Aorta (tissue), 5 donors: ENCODE measurements around the gene PRDX6. TPM values are rescaled to one million over a fixed set of nuclear protein-coding genes. Genes with fewer than 3 reads are reported as not detected.
A peak's percentile ranks its signal among the peaks of the same experiment; 100 is the strongest.
"Not testable (repeated sequence)": the region's sequence is repeated elsewhere in the genome, so short reads cannot be mapped to it uniquely, and the experiment has no call there.

ENCODE experiments used
- ATAC-seq: fragments of 200-7000 bp; cut with Tn5 transposase; one replicate; pipeline ENCODE4 v1.9.1; 2022; ENCODE audit warnings: moderate library complexity; ENCODE audit not compliant: low FRiP score
- DNase-seq, 2 donors: peaks; one replicate each; pipeline ENCODE4 v3.0.0-alpha.2; 2020
- H3K27ac ChIP-seq, 2 donors: one replicate each; pipeline ENCODE4 v1.5.1; 2013; ENCODE audit warnings: low read length in 2 of 2, mild to moderate bottlenecking in 2 of 2, moderate library complexity in 2 of 2, control low read depth in 1 of 2, inconsistent platforms in 1 of 2, low read depth in 1 of 2
- H3K27me3 ChIP-seq, 2 donors: one replicate each; pipeline ENCODE4 v1.6.1; 2013; ENCODE audit warnings: control low read depth in 1 of 2, low read length in 1 of 2, mild to moderate bottlenecking in 1 of 2, moderate library complexity in 1 of 2; ENCODE audit not compliant: insufficient read depth in 2 of 2, control insufficient read depth in 1 of 2
- H3K36me3 ChIP-seq, 2 donors: one replicate each; pipeline ENCODE4 v1.6.1; 2013; ENCODE audit warnings: control low read depth in 1 of 2, low read length in 1 of 2, mild to moderate bottlenecking in 1 of 2; ENCODE audit not compliant: insufficient read depth in 2 of 2, control insufficient read depth in 1 of 2
- H3K4me1 ChIP-seq, 2 donors: one replicate each; pipeline ENCODE4 v1.6.1; 2013; ENCODE audit warnings: low read length in 2 of 2, control low read depth in 1 of 2, mild to moderate bottlenecking in 1 of 2, moderate library complexity in 1 of 2; ENCODE audit not compliant: insufficient read depth in 2 of 2, control insufficient read depth in 1 of 2
- H3K4me3 ChIP-seq, 2 donors: one replicate each; pipeline ENCODE4 v1.5.1; 2013; ENCODE audit warnings: low read length in 2 of 2, control low read depth in 1 of 2, mild to moderate bottlenecking in 1 of 2
- H3K9me3 ChIP-seq: one replicate; pipeline ENCODE4 v1.6.1; 2013; ENCODE audit warnings: mild to moderate bottlenecking, low read length; ENCODE audit not compliant: control insufficient read depth
- WGBS, 2 donors: extraction: QIAGEN DNeasy Blood & Tissue Kit; methylation state at CpG; one replicate each; pipeline ENCODE4 v1.1.7; 2013; 5-methylcytosine and 5-hydroxymethylcytosine counted together
- intact Hi-C, 2 donors: fragments of 100-400 bp; cut with DNase I; formaldehyde crosslinking; loops; one replicate each; pipeline versions ENCODE4 v1.14.2 to v1.15.0; 2022
- polyA plus RNA-seq, 2 donors: library from polyadenylated mRNA; stranded (reverse); fragments of 200-250 nt; gene quantifications; one replicate each; pipeline ENCODE4 v1.2.3, GENCODE V29; 2013
- total RNA-seq, 2 donors: library from RNA; stranded (reverse); fragmentation: NEBNext Ultra II Directional; extraction: Animal tissue kit (Norgen Biotek cat#: 25700); gene quantifications; one replicate each; pipeline ENCODE4 v1.2.1, GENCODE V29; 2021
- donor health status: healthy with polysubstance abuse.
- donor health status: Bipolar disorder and iron deficiency.
- donor health status: DM: no; HTN: no; CAD: no.
- donor health status: DM: no; HTN: no; CAD: no.
- donor health status: DM: yes; HTN: yes; CAD: no.

Gene PRDX6
- total and polyA plus RNA-seq, 4 donors: 130 to 205 (median 152) TPM

DNA sequence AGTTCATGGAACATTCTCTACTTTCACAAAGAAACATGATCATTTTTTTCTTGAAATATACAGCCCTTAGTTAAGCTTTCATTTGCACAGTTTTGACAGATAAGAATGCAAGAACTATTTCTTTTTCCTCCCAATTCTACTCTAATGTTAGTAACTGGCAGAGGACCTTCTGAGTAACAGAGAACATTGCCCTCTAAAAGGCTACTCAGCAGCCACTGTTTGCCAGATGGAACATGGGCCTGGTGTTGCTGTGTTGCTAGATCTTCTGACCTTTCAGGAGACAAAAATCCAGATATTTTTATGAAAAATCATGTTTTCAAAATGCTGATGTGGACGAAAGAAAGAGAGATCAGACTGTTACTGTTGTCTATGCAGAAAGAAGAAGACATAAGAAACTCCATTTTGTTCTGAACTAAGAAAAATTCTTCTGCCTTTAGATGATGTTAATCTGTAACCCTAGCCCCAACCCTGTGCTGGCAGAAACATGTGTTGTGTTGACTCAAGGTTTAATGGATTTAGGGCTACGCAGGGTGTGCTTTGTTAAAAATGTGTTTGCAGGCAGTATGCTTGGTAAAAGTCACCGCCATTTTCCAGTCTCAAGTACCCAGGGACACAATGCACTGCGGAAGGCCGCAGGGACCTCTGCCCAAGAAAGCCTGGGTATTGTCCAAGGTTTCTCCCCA lies 2.9 kb upstream of the PRDX6 start:
- Histone ChIP-seq H3K4me1 (no peaks in the 10 kb centered on the region), H3K4me3 (peak overlapping the region in 1 of 2 donors; percentile 18), H3K9me3 (no peaks in the 10 kb centered on the region), H3K27ac (peak overlapping the region; percentile 42 to 49), H3K27me3 (no peaks in the 10 kb centered on the region), H3K36me3 (no peaks in the 10 kb centered on the region)
- DNase-seq (no peak), ATAC-seq (no peak)
- WGBS, 2 donors: 60 to 82% methylated on average over 5 of the region's 5 CpGs
- intact Hi-C loops: no loop called here

DNA sequence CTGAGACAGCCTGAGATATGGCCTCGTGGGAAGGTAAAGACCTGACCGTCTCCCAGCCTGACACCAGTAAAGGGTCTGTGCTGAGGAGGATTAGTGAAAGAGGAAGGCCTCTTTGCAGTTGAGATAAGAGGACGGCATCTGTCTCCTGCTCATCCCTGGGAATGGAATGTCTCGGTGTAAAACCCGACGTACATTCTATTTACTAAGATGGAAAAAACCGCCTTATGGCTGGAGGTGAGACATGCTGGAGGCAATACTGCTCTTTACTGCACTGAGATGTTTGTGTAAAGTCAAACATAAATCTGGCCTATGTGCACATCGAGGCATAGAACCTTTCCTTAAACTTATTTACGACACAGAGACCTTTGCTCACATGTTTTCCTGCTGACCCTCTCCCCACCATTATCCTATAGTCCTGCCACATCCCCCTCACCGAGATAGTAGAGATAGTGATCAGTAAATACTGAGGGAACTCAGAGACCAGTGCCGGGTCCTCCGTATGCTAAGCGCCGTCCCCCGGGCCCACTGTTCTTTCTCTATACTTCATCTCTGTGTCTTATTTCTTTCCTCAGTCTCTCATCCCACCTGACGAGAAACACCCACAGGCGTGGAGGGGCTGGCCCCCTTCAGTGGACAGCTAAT lies 2.2 kb upstream of the PRDX6 start:
- 77 to 81% methylated on average over 17 of the region's 17 CpGs for WGBS, 2 donors
- DNase-seq, H3K27me3 ChIP-seq, H3K36me3 ChIP-seq, H3K9me3 ChIP-seq, H3K4me3 ChIP-seq, H3K4me1 ChIP-seq, ATAC-seq: not testable (repeated sequence)
- intact Hi-C loops: loop anchor here in 1 of 2 donors (5.0 kb wide), 2 partner anchors 352 to 392 kb away; partner anchors contain the start of genes GAS5 and ZBTB37
- H3K27ac ChIP-seq: peak overlapping the region in 1 of 2 donors; percentile 26

DNA sequence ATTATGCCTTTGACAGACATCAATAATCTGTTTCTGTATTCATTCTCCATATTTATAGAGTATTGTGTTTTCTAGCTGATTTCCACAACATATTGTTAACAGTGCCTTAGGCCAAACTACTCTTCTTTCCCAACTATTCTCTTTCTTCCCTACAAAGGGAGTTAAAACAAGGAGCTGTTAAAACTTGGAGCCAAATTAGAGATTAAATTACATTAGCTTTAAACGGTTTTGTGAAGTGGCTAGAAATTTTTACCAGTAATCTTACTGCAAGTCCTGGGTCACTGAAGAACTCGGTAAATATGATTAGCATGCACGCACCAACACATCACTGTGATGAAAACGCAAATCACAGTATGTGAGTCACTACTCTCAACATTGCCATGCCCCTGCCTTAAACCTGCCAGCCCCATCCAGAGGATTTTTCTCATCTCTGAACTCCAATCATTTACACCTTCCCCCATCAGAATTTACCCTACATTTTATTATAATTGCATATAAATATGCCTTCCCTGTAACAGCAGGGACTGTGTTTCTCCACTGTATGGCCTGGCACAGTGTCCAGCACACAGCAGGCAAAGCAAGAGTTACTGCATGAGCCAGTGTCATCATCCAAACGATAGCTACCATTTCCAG lies 1.5 kb upstream of the PRDX6 start:
- Histone ChIP-seq H3K27me3 (no peaks in the 10 kb centered on the region), H3K27ac (peak overlapping the region in 1 of 2 donors; percentile 47), H3K36me3 (no peaks in the 10 kb centered on the region), H3K4me1 (no peaks in the 10 kb centered on the region), H3K9me3 (no peaks in the 10 kb centered on the region), H3K4me3 (peak overlapping the region in 1 of 2 donors; percentile 32)
- intact Hi-C loops: loop anchor here (2.0 to 5.0 kb wide), 3 partner anchors 45 to 392 kb away; partner anchors contain the start of genes GAS5 (in 1 of the 2) and ZBTB37 (in 1 of the 2)
- DNase-seq (no peak), ATAC-seq (no peak)
- WGBS, 2 donors: 23 to 24% methylated on average over 5 of the region's 5 CpGs

DNA sequence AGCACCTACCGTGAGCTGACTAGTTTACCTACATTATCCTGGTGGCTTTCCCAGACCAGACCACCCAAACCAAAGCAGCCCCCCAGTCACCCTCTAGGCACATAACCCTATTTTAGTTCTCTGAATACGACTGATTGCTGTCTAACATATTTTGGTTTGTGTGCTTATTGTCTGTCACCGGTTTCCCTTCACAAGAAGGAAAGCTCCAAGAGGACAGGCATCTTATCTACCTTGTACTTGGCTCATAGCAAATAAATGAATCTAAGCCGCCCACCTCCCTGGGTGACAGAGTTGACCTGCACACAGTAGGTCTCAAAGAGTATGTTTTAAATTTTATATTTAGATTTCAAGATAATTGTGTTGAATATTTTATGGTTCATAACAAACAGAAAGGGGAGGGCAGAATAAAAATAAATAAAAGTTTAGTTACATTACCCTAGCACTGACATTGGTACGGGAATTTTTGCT lies 904 bp upstream of the PRDX6 start:
- ATAC-seq (no peak), DNase-seq (no peak)
- Histone ChIP-seq H3K27ac (peak overlapping the region; percentile 47 to 52), H3K4me1 (no peaks in the 10 kb centered on the region), H3K36me3 (peaks cover 0 to 1% of the 10 kb centered on the region in 2 donors), H3K4me3 (peak overlapping the region; percentile 32 to 83), H3K27me3 (no peaks in the 10 kb centered on the region), H3K9me3 (no peaks in the 10 kb centered on the region)
- intact Hi-C loops: loop anchor here (2.0 to 5.0 kb wide), 3 partner anchors 45 to 391 kb away; partner anchors contain the start of genes GAS5 (in 1 of the 2) and ZBTB37 (in 1 of the 2)
- WGBS, 2 donors: 28 to 32% methylated on average over 5 of the region's 5 CpGs

DNA sequence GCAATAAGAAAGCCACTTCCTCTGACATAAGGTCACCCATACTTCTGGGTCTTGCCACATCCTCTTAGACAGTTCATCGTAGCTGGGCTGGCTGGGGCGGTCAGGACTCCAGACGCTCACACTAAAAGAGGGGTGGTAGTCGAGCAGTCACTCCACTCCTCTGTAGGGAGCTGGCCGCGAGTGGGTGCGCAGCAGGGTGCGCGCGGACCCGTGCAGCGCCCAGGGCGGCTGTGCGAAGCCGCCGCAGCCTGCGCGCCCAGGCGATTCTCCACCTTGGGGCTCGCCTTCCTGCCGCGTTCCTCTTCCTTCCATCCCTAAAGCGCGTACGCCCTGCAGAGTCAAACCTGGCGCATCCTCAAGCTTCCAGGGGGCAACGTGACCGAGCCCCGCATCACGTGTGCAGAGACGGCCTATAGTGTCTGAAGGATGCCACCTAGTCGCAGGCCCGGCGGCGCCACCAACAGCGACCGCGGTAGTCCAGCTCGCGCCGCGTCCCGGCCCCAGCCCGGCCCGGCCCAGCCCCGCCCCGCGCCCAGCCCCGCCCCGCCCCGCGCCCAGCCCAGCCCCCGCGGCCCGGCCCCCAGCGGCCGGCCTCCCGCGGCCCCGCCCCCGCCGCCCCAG lies 360 bp upstream of the PRDX6 start:
- H3K9me3 ChIP-seq: no peaks in the 10 kb centered on the region
- DNase-seq (peak; percentile 95 to 96), ATAC-seq (peak; percentile 94)
- no peaks in the 10 kb centered on the region for H3K4me1 ChIP-seq
- intact Hi-C loops: loop anchor here (2.0 to 5.0 kb wide), 3 partner anchors 46 to 391 kb away; partner anchors contain the start of genes GAS5 (in 1 of the 2) and ZBTB37 (in 1 of the 2)
- H3K36me3 ChIP-seq: peaks cover 4 to 5% of the 10 kb centered on the region in 2 donors
- H3K27ac ChIP-seq: peak overlapping the region; percentile 20 to 52
- H3K4me3 ChIP-seq: peak overlapping the region; percentile 4 to 83
- WGBS, 2 donors: 0 to 1% methylated on average over 43 to 62 of the region's 62 CpGs
- no peaks in the 10 kb centered on the region for H3K27me3 ChIP-seq

DNA sequence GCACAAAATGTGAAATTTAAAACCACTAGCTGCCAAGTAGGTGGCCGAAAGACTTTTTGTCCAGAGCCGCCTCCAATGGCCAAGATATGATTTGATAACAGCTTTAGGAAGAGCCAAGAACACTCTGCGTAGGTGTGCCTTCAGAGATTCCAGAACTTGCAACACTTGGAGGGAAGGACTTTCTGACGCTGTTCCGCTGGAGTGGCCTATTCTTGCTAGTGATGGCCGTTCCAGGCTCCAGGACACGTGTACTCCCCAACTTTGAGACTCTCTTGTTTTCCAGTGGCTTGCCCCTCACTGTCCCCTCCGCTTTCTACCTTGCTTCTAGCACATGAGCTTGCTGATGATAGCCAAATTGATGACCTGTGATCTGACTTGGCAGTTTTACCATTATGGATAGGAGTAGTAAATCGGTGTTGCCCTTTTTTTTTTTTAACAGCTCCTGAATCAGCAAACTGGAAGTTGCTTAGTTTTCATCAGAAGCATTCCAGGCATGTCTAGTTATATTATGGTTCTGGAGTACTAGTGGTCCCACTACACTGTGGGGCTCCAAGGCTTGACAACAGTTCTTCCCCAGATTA lies 1.0 kb downstream of the PRDX6 start:
- peak overlapping the region; percentile 61 to 63 for H3K4me3 ChIP-seq
- intact Hi-C loops: loop anchor here in 1 of 2 donors (2.0 to 5.0 kb wide), 3 partner anchors 47 to 389 kb away; partner anchors contain the start of genes GAS5 and ZBTB37
- DNase-seq (peak; percentile 68 to 79), ATAC-seq (peak; percentile 77)
- no peaks in the 10 kb centered on the region for H3K27me3 ChIP-seq
- WGBS, 2 donors: 3% methylated on average over 9 of the region's 9 CpGs
- H3K9me3 ChIP-seq: no peaks in the 10 kb centered on the region
- peak overlapping the region; percentile 78 to 86 for H3K27ac ChIP-seq
- H3K4me1 ChIP-seq: no peaks in the 10 kb centered on the region
- H3K36me3 ChIP-seq: peaks cover 5 to 8% of the 10 kb centered on the region in 2 donors

DNA sequence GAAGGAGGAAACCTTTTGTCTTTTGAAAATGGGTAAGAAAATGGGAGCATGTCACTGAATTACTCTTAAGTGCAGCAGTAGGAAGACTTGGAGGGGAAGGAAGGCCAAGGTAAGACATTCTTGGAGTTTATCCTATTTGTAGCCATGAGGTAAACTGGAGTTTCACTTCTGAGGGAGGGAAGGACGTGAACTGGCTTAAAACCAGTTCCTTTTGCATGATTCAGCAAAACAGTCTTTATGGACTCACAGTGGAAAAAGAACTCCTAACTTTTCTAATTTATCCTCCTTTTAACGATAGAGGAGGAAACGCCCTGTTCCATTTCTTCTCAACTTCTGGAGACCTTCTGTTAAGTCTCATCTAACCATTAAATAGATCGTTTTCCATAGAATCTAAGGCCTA lies 2.5 kb downstream of the PRDX6 start:
- Histone ChIP-seq H3K27ac (no peak overlapping the region), H3K4me1 (no peaks in the 10 kb centered on the region), H3K9me3 (no peaks in the 10 kb centered on the region), H3K27me3 (no peaks in the 10 kb centered on the region), H3K4me3 (no peak overlapping the region), H3K36me3 (peaks cover 5 to 8% of the 10 kb centered on the region in 2 donors)
- DNase-seq (no peak), ATAC-seq (no peak)
- intact Hi-C loops: loop anchor here in 1 of 2 donors (2.0 to 5.0 kb wide), 3 partner anchors 49 to 388 kb away; partner anchors contain the start of genes GAS5 and ZBTB37
- WGBS, 2 donors: 69 to 75% methylated on average over 4 of the region's 4 CpGs
